NB4 (cell line): ENCODE data around the gene DDX4.

Experiments used
- MYC ChIP-seq: IDR thresholded peaks from 2 replicates; pipeline ENCODE4 v1.6.1; 2011; ENCODE audit warnings: low read depth, low read length
- POLR2A ChIP-seq: IDR thresholded peaks from 2 replicates; pipeline ENCODE4 v1.6.1; 2011; ENCODE audit warnings: mild to moderate bottlenecking; ENCODE audit not compliant: insufficient read length; ENCODE audit errors: extremely low read depth
- TF ChIP-seq, protein P1 (sequence below): IDR thresholded peaks from one replicate; pipeline ENCODE4 v1.5.1; 2012; ENCODE audit warnings: low read depth, low read length
- TF ChIP-seq, protein P2 (sequence below): IDR thresholded peaks from 2 replicates; pipeline ENCODE4 v1.6.1; 2011; ENCODE audit warnings: low read depth, low read length

- TF ChIP-seq, protein P1, sequence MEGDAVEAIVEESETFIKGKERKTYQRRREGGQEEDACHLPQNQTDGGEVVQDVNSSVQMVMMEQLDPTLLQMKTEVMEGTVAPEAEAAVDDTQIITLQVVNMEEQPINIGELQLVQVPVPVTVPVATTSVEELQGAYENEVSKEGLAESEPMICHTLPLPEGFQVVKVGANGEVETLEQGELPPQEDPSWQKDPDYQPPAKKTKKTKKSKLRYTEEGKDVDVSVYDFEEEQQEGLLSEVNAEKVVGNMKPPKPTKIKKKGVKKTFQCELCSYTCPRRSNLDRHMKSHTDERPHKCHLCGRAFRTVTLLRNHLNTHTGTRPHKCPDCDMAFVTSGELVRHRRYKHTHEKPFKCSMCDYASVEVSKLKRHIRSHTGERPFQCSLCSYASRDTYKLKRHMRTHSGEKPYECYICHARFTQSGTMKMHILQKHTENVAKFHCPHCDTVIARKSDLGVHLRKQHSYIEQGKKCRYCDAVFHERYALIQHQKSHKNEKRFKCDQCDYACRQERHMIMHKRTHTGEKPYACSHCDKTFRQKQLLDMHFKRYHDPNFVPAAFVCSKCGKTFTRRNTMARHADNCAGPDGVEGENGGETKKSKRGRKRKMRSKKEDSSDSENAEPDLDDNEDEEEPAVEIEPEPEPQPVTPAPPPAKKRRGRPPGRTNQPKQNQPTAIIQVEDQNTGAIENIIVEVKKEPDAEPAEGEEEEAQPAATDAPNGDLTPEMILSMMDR = no peak
- TF ChIP-seq, protein P2, sequence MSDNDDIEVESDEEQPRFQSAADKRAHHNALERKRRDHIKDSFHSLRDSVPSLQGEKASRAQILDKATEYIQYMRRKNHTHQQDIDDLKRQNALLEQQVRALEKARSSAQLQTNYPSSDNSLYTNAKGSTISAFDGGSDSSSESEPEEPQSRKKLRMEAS = peak; percentile 75
- TF ChIP-seq POLR2A (no peak), MYC (peak; percentile 63)
Measured at GRCh38 chr5:55864606-55865541, 127.0 kb downstream of the DDX4 start.
